ENCODE measurements around the gene CRYBB2. TPM values are rescaled to one million over a fixed set of nuclear protein-coding genes. Genes with fewer than 3 reads are reported as not detected.

The CRYBB2 gene
- total and polyA plus RNA-seq, 2 donors (not counting 1 experiment from before 2014, with no cell fraction given), result not detected

- H3K9me3 ChIP-seq (ENCODE audit: control extremely low read depth in 1 of 3, control insufficient read depth in 2 of 3, insufficient read depth in 1 of 3, low read length in 2 of 3), result peaks cover 0 to 3% (median 0%) of the 10 kb centered on the region in 3 donors
- Mint-ChIP-seq H3K27ac (no peak overlapping the region), H3K4me1 (no peaks in the 10 kb centered on the region), H3K27me3 (peaks cover 4% of the 10 kb centered on the region), H3K9me3 (ENCODE audit: insufficient read depth) (no peaks in the 10 kb centered on the region), H3K4me3 (no peak overlapping the region)
- H3K79me2 ChIP-seq (ENCODE audit: control insufficient read depth, insufficient read depth, low read length), result no peaks in the 10 kb centered on the region
- no peak for ATAC-seq (ENCODE audit: low read depth)
- CTCF ChIA-PET, result no interaction called here
- WGBS (ENCODE audit: insufficient coverage), result 58% methylated on average over 5 of the region's 5 CpGs
- no peak overlapping the region for H3K9ac ChIP-seq (ENCODE audit: low read length)
- no peaks in the 10 kb centered on the region for H3K27me3 ChIP-seq (replicated peaks in 1 of 4; ENCODE audit: control extremely low read depth in 1 of 4, control insufficient read depth in 3 of 4, insufficient read depth in 4 of 4, low read length in 3 of 4)
- H2AFZ ChIP-seq (ENCODE audit: insufficient read depth, low read depth, low read length, poor library complexity, severe bottlenecking), result no peak overlapping the region
- H3K36me3 ChIP-seq (replicated peaks in 1 of 2; ENCODE audit: control extremely low read depth in 1 of 2, control insufficient read depth in 1 of 2, extremely low read depth in 1 of 2, insufficient read depth in 2 of 2, low read length in 1 of 2), result no peaks in the 10 kb centered on the region
- TF ChIP-seq EZH2 (IDR thresholded peaks at IDR 0.05; ENCODE audit: borderline replicate concordance, insufficient read depth, low read depth, low read length, poor library complexity, severe bottlenecking) (no peak), CTCF (IDR thresholded peaks at IDR 0.05) (no peak)
- H3K4me2 ChIP-seq (replicated peaks; ENCODE audit: low read depth, low read length, poor library complexity, severe bottlenecking), result no peak overlapping the region
- no peak overlapping the region for H3K4me3 ChIP-seq (ENCODE audit: control extremely low read depth in 1 of 5, extremely low read depth in 1 of 5, insufficient read depth in 1 of 5, low read depth in 2 of 5, low read length in 4 of 5)
- no peak overlapping the region for H3K27ac ChIP-seq (ENCODE audit: low read length in 2 of 2)
- intact Hi-C loops (cut with micrococcal nuclease), result no loop called here
- H4K20me1 ChIP-seq (ENCODE audit: control insufficient read depth, insufficient read depth, low read length, poor library complexity, severe bottlenecking), result no peaks in the 10 kb centered on the region
- POLR2A ChIA-PET, result no interaction called here
- no peak for DNase-seq
- H3K4me1 ChIP-seq (ENCODE audit: control insufficient read depth in 2 of 2, insufficient read depth in 2 of 2, low read length in 2 of 2), result no peaks in the 10 kb centered on the region
Observed at GRCh38 chr22:25172153-25172552, 47.3 kb upstream of the CRYBB2 start.

DNA sequence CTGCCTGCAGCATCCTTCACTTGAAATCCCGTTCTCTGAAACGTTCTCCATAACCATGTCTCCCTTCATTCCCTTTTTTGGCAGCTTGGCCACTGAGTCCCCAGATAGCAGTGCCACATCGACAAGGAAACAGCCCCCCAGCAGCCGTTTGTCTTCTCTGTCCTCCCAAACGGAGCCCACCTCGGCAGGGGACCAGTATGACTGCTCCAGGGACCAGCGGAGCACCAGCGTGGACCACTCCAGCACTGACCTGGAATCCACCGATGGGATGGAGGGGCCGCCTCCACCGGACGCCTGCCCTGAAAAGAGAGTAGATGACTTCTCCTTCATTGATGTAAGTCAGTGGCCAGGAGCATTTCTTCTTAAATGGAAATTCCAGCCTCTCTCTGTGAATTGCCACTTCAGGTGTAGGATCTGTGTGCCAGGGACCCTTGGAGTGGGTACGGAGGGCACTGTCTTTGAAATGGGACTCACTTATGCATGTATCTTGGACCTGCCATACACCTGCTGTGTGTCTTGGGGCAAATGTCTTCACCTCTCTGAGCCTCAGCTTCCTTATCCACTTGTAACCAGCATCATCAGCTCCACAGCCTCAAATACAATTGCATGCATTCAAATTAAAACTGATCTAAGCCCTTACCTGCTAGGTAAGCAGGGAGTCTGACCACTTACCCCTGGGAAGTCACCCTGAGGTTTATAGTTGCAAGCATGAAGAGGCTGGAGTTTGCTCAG, 45.1 kb upstream of the CRYBB2 start:
- Histone ChIP-seq H3K27me3 (replicated peaks in 1 of 4; ENCODE audit: control extremely low read depth in 1 of 4, control insufficient read depth in 3 of 4, insufficient read depth in 4 of 4, low read length in 3 of 4) (no peaks in the 10 kb centered on the region), H3K79me2 (ENCODE audit: control insufficient read depth, insufficient read depth, low read length) (no peaks in the 10 kb centered on the region), H2AFZ (ENCODE audit: insufficient read depth, low read depth, low read length, poor library complexity, severe bottlenecking) (no peak overlapping the region), H3K9me3 (ENCODE audit: control extremely low read depth in 1 of 3, control insufficient read depth in 2 of 3, insufficient read depth in 1 of 3, low read length in 2 of 3) (peaks cover 0 to 7% (median 0%) of the 10 kb centered on the region in 3 donors), H3K36me3 (replicated peaks in 1 of 2; ENCODE audit: control extremely low read depth in 1 of 2, control insufficient read depth in 1 of 2, extremely low read depth in 1 of 2, insufficient read depth in 2 of 2, low read length in 1 of 2) (no peaks in the 10 kb centered on the region), H4K20me1 (ENCODE audit: control insufficient read depth, insufficient read depth, low read length, poor library complexity, severe bottlenecking) (no peaks in the 10 kb centered on the region), H3K9ac (ENCODE audit: low read length) (no peak overlapping the region), H3K4me2 (replicated peaks; ENCODE audit: low read depth, low read length, poor library complexity, severe bottlenecking) (no peak overlapping the region), H3K27ac (ENCODE audit: low read length in 2 of 2) (no peak overlapping the region), H3K4me1 (ENCODE audit: control insufficient read depth in 2 of 2, insufficient read depth in 2 of 2, low read length in 2 of 2) (no peaks in the 10 kb centered on the region), H3K4me3 (ENCODE audit: control extremely low read depth in 1 of 5, extremely low read depth in 1 of 5, insufficient read depth in 1 of 5, low read depth in 2 of 5, low read length in 4 of 5) (no peak overlapping the region)
- ChIA-PET CTCF (no interaction called here), POLR2A (no interaction called here)
- H3K27me3 Mint-ChIP-seq, result no peaks in the 10 kb centered on the region
- H3K4me1 Mint-ChIP-seq, result no peaks in the 10 kb centered on the region
- H3K4me3 Mint-ChIP-seq, result no peak overlapping the region
- TF ChIP-seq EZH2 (IDR thresholded peaks at IDR 0.05; ENCODE audit: borderline replicate concordance, insufficient read depth, low read depth, low read length, poor library complexity, severe bottlenecking), result no peak
- 89% methylated on average over 11 of the region's 13 CpGs for WGBS (ENCODE audit: insufficient coverage)
- DNase-seq (no peak), ATAC-seq (ENCODE audit: low read depth) (no peak)
- intact Hi-C loops (cut with micrococcal nuclease), result no loop called here
- no peak overlapping the region for H3K27ac Mint-ChIP-seq
- peaks cover 1% of the 10 kb centered on the region for H3K9me3 Mint-ChIP-seq (ENCODE audit: insufficient read depth)
